Endothelial cell of umbilical vein (primary cell): Measurements from ENCODE around the gene TMEM8B.

Source experiments
- EZH2 ChIP-seq: IDR thresholded peaks from 2 replicates; pipeline ENCODE4 v1.6.1; 2012; ENCODE audit warnings: borderline replicate concordance, low read depth, mild to moderate bottlenecking, moderate library complexity, low read length, inconsistent platforms; ENCODE audit not compliant: severe bottlenecking
- FOS ChIP-seq: IDR thresholded peaks from 2 replicates; pipeline ENCODE4 v1.6.1; 2011; ENCODE audit warnings: mild to moderate bottlenecking, low read length, moderate library complexity, borderline replicate concordance; ENCODE audit not compliant: insufficient read depth
- GATA2 ChIP-seq: IDR thresholded peaks from 2 replicates; pipeline ENCODE4 v1.7.0; 2011; ENCODE audit warnings: low read depth, mild to moderate bottlenecking, moderate library complexity, mixed read lengths, low read length; ENCODE audit not compliant: insufficient read length, insufficient read depth
- JUN ChIP-seq: IDR thresholded peaks from 2 replicates; pipeline ENCODE4 v1.6.1; 2011; ENCODE audit warnings: borderline replicate concordance, low read depth; ENCODE audit not compliant: insufficient read length, insufficient read depth
- POLR2A ChIP-seq: IDR thresholded peaks from 2 replicates; pipeline ENCODE4 v1.6.1; 2012; ENCODE audit warnings: low read depth, mild to moderate bottlenecking, control low read depth, low read length
- POLR2AphosphoS5 ChIP-seq: IDR thresholded peaks from 2 replicates; pipeline ENCODE4 v1.6.1; 2012; ENCODE audit warnings: low read depth, mild to moderate bottlenecking, control low read depth, low read length, moderate library complexity; ENCODE audit not compliant: insufficient read depth
- TF ChIP-seq, protein P1 (sequence below), 2 donors: IDR thresholded peaks; 1 replicate in 1 of 2; 2 replicates in 1 of 2; pipeline ENCODE4 v1.5.1; 2011; ENCODE audit warnings: low read length in 2 of 2, mild to moderate bottlenecking in 2 of 2, moderate library complexity in 2 of 2, control low read depth in 1 of 2, inconsistent platforms in 1 of 2, low read depth in 1 of 2; ENCODE audit not compliant: insufficient read depth in 1 of 2; ENCODE audit errors: extremely low read depth in 1 of 2
- TF ChIP-seq, protein P2 (sequence below): IDR thresholded peaks from 2 replicates; pipeline ENCODE4 v1.6.1; 2011; ENCODE audit not compliant: insufficient read depth, insufficient read length

DNA sequence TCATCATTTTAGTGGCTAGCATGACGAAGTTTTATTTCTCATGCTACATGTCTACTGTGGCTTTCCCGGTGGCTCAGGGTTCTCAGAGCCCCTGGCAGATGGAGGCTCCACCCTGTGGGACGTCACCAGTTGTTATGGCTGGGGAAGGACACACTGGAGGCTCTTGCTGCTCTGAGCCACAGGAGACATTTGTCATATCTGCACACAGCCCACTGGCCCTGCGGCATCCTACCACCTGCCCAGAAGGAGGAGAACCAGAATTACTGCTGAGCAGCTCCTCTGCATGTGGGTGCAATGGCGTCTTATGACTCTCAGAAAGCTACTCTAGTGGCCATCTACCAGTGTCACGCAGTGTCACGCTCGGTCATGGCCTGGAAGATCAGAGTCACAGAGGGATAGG, 34.6 kb downstream of the TMEM8B start:
- TF ChIP-seq POLR2A (no peak), JUN (no peak), EZH2 (no peak), POLR2AphosphoS5 (no peak), FOS (no peak), GATA2 (no peak)
- TF ChIP-seq, protein P1, sequence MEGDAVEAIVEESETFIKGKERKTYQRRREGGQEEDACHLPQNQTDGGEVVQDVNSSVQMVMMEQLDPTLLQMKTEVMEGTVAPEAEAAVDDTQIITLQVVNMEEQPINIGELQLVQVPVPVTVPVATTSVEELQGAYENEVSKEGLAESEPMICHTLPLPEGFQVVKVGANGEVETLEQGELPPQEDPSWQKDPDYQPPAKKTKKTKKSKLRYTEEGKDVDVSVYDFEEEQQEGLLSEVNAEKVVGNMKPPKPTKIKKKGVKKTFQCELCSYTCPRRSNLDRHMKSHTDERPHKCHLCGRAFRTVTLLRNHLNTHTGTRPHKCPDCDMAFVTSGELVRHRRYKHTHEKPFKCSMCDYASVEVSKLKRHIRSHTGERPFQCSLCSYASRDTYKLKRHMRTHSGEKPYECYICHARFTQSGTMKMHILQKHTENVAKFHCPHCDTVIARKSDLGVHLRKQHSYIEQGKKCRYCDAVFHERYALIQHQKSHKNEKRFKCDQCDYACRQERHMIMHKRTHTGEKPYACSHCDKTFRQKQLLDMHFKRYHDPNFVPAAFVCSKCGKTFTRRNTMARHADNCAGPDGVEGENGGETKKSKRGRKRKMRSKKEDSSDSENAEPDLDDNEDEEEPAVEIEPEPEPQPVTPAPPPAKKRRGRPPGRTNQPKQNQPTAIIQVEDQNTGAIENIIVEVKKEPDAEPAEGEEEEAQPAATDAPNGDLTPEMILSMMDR (IDR thresholded peaks at IDR 0.05; ENCODE audit: extremely low read depth in 1 of 2, insufficient read depth in 1 of 2, low read depth in 1 of 2, low read length in 2 of 2) = no peak
- TF ChIP-seq, protein P2, sequence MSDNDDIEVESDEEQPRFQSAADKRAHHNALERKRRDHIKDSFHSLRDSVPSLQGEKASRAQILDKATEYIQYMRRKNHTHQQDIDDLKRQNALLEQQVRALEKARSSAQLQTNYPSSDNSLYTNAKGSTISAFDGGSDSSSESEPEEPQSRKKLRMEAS = no peak
